KG1 (cell line): ENCODE data around the gene WASF1.
"Not testable (repeated sequence)": the region's sequence is repeated elsewhere in the genome, so short reads cannot be mapped to it uniquely, and the experiment has no call there.

Experiments used
- DNase-seq: peaks from one replicate; lab custom pipeline; 2025; lab: John Stamatoyannopoulos, UW

The WASF1 gene

DNA sequence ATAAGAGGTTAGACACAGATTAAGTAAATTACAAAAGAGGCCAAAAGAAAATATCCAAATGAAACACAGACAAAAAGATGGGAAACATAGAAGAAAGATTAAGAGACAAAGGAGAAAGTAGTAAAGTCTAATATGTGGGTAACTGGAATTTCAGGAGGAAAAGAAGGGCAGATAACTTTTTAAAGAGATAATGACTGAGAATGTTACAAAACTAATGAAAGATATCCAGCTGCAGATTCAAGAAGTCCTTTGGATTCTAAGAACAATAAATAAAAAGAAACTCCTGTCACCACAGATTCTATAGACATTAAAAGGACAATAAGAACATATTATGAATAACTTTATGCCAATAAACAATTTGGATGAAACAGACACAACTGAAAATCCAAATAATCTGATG is 90.1 kb downstream of the WASF1 start:
- DNase-seq: no peak

DNA sequence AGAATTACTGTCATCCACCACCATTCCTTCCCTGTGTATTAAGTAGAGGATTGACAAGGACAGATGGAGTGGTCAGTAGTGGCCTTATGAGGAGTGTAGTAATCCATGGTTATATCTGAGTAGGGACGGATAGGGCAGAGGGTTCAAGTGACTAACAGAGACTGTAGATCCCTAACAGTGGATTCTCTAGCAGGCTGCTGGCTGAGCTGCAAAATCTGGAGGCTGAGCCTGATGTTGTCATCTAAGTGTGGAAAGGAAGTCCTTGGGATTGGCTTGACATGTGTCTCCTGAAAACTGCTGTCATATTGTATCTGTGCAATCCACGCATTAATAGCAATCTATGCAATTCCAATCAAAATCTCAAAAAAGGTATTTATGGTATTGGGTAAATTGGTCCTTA is 94.2 kb downstream of the WASF1 start:
- DNase-seq: no peak

DNA sequence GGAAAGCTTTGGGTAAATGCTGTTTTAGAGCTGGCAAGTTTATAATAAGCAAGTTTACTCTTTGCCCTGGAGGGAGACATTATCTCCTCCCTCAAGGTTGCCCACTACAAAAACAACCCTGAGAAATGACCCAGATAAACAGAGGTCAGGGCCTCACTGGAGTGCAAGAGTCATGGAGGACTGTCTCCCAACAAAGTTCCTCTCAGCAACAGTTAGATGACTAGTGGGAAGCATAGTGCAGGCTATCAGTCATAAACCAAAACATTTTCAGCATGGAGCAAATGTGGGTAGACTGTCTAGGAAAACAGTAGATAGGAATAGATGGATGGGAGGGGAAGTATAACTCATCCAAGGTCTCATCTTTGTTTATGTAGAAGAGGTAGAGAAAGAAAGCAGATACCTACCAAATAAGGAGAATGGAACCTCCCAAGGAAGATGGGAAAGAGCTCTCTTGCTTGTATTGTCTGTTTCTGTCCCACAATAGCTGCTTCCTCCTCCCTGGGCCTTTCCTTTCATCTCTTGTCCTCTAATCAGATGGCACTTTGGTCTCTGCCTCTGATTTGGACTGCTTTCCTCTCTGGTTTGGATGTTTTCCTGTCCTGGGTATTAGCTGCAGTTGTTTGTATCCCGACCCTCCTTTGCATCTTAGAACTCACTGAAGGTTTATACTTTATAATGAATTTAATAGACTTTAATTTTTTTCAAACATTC is 95.4 kb downstream of the WASF1 start:
- no peak for DNase-seq

GRCh38 chr6:110075406-110075805 is 104.1 kb downstream of the WASF1 start:
- no peak for DNase-seq

GRCh38 chr6:110073474-110073873 is 106.0 kb downstream of the WASF1 start:
- DNase-seq: not testable (repeated sequence)

DNA sequence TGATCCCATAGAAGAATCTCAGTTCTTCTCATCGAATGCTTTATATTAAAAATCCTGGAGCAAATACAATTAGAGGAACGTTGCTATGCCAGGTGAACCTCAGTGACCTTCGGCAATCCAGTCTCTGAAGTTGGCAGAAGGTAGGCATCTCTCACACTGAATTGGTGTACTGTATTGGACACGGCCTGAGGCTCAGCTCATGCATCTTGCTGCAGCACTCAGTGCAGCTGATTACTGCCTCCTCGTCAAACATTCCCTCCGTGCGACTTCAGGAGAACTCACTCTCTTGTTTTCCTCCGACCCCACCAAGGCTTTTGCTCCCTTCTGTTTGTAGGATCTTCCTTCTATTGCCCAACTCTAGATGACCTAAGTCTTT is 110.9 kb downstream of the WASF1 start:
- DNase-seq: no peak

DNA sequence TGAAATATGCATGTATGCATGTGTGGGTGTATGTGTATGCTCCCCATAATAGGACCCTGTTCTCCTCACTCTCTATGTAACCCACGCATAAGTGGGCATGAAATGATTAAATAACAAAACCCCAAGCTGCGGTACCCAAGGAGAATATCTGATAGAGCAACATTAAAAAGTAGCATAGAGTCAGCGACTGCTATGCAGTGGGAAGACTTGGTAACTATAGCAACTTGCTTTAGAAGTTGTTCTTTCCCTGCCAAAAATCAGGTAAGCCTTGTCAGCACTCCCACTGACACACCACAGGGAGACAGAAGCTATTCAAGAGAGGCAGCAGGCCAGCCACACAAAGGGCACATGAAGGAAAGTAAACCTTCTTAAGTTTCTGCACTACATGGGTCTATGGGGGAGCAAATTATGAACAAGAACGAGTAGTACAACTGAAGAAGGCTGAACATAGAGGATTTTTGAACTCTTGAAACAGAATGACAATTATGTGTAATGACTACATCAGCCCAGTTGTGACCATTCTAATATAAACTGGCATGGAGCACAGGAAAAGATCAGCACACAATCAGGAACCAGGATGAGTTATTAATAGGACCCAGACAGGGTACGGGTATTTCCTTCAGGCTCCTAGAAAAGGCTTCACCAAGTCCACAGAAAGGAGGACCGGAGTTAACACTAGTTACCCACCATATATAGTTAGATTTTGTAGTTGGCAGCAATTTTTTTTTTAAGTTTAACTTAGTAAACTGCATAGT is 111.5 kb downstream of the WASF1 start:
- no peak for DNase-seq

GRCh38 chr6:110064744-110065524 is 114.5 kb downstream of the WASF1 start:
- no peak for DNase-seq

DNA sequence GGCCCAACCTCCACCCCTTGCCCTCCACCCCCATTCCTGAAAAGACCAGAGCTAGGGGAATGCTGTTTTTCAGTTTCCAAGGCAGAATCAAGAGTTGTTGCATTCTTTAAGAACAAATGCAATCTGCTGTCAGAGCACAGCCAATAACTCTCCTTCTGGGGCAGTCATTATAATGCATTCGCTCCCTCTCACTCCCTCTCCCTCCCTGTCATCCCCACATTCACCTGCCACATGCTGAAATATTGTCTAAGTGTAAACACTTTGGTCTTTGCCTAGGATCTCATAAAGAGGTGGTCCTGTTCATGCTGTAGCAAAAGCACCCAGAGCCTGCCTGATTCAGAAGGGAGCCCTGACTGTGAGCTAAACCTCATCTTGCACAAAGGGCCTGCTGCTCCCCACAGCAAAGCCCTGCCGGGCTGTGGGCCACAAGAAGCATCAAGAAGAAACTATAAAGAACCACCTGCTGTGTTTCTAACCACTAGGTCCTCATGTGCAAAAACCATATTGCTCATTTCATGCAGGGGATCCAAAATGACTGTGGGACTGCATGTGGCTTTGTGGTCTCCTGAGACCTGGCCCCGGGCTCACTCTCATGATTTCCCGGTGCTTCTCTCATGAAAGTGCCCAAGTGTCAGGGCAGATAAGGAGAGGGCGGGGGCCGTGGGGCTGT is 115.7 kb downstream of the WASF1 start:
- no peak for DNase-seq

- no peak for DNase-seq
Observed at GRCh38 chr6:110055387-110055735, 124.1 kb downstream of the WASF1 start.

GRCh38 chr6:110054664-110055386 is 124.6 kb downstream of the WASF1 start:
- no peak for DNase-seq

GRCh38 chr6:110053395-110054240 is 125.9 kb downstream of the WASF1 start:
- no peak for DNase-seq

GRCh38 chr6:110050440-110050813 is 129.0 kb downstream of the WASF1 start:
- DNase-seq: no peak
